WTC11 (cell line): ENCODE data around the gene KDM5B. TPM values are rescaled to one million over a fixed set of nuclear protein-coding genes. Genes with fewer than 3 reads are reported as not detected.

Experiments
- ATAC-seq: fragments of 200-7000 bp; cut with Tn5 transposase; 2 replicates; pipeline ENCODE4 v1.10.0; 2021; ENCODE audit warnings: mild to moderate bottlenecking, moderate library complexity
- CTCF ChIA-PET: fragments of 300-600 bp; sonication (Branson Sonifier 250); formaldehyde crosslinking; loops from one replicate; lab custom pipeline; 2021; ENCODE audit warnings: antibody characterized with exemption; lab: Charles Lee
- POLR2A ChIA-PET: fragments of 350-600 bp; sonication (Branson Sonifier 250); formaldehyde crosslinking; loops from one replicate; lab custom pipeline; 2021; ENCODE audit warnings: antibody characterized with exemption; lab: Charles Lee
- DNase-seq: peaks from one replicate; pipeline ENCODE4 v3.0.0; 2021; ENCODE audit warnings: low spot score
- H3K27ac Mint-ChIP-seq: 2 replicates; pipeline ENCODE4 v1.8.0; 2021; ENCODE audit warnings: mixed read lengths
- H3K27me3 Mint-ChIP-seq: 2 replicates; pipeline ENCODE4 v1.8.0; 2021; ENCODE audit warnings: low read depth, mild to moderate bottlenecking, moderate library complexity, mixed read lengths
- H3K36me3 Mint-ChIP-seq: 2 replicates; pipeline ENCODE4 v1.8.0; 2021; ENCODE audit warnings: mixed read lengths
- H3K4me1 Mint-ChIP-seq: 2 replicates; pipeline ENCODE4 v1.8.0; 2022; ENCODE audit warnings: mixed read lengths
- H3K4me3 Mint-ChIP-seq: 2 replicates; pipeline ENCODE4 v1.8.0; 2021; ENCODE audit warnings: mild to moderate bottlenecking, moderate library complexity, mixed read lengths
- H3K9me3 Mint-ChIP-seq: 2 replicates; pipeline ENCODE4 v1.8.0; 2021; ENCODE audit warnings: mixed read lengths
- AFF4 ChIP-seq: sonication (generic); formaldehyde crosslinking; IDR thresholded peaks from 2 replicates; pipeline ENCODE4 v1.8.1; 2023; ENCODE audit warnings: mild to moderate bottlenecking, missing genetic modification reagents, borderline replicate concordance
- CREM ChIP-seq: sonication (generic); formaldehyde crosslinking; IDR thresholded peaks from 2 replicates; pipeline ENCODE4 v1.8.1; 2022; ENCODE audit warnings: mild to moderate bottlenecking, missing genetic modification reagents, moderate library complexity
- E2F1 ChIP-seq: sonication (generic); formaldehyde crosslinking; IDR thresholded peaks from 2 replicates; pipeline ENCODE4 v1.8.0; 2022; ENCODE audit warnings: mild to moderate bottlenecking, missing genetic modification reagents
- EMX1 ChIP-seq: fragments of 250-450 bp; sonication (Bioruptor Pico); IDR thresholded peaks from 2 replicates; pipeline ENCODE4 v1.8.0; 2021; ENCODE audit warnings: mild to moderate bottlenecking
- HMGA2 ChIP-seq: fragments of 250-450 bp; sonication (Bioruptor Pico); IDR thresholded peaks from 2 replicates; pipeline ENCODE4 v1.4.0; 2021; ENCODE audit warnings: mild to moderate bottlenecking, moderate library complexity
- JUN ChIP-seq: sonication (generic); formaldehyde crosslinking; IDR thresholded peaks from 2 replicates; pipeline ENCODE4 v1.8.0; 2023; ENCODE audit warnings: mild to moderate bottlenecking, missing genetic modification reagents
- OVOL2 ChIP-seq: fragments of 250-450 bp; sonication (Bioruptor Pico); IDR thresholded peaks from 2 replicates; pipeline ENCODE4 v1.9.0; 2021; ENCODE audit warnings: mild to moderate bottlenecking, borderline replicate concordance
- TEAD4 ChIP-seq: sonication (generic); formaldehyde crosslinking; IDR thresholded peaks from 2 replicates; pipeline ENCODE4 v1.8.0; 2022; ENCODE audit warnings: mild to moderate bottlenecking, missing genetic modification reagents
- ZBTB43 ChIP-seq: sonication (generic); formaldehyde crosslinking; IDR thresholded peaks from 2 replicates; pipeline ENCODE4 v1.8.1; 2023; ENCODE audit warnings: mild to moderate bottlenecking, missing genetic modification reagents
- ZNF121 ChIP-seq: sonication (generic); formaldehyde crosslinking; IDR thresholded peaks from 2 replicates; pipeline ENCODE4 v1.8.0; 2023; ENCODE audit warnings: missing genetic modification reagents
- ZNF138 ChIP-seq: sonication (generic); formaldehyde crosslinking; conservative IDR thresholded peaks from 2 replicates; pipeline ENCODE4 v1.8.1; 2022; ENCODE audit warnings: mild to moderate bottlenecking, moderate library complexity, missing genetic modification reagents
- ZNF232 ChIP-seq: sonication (generic); formaldehyde crosslinking; IDR thresholded peaks from 2 replicates; pipeline ENCODE4 v1.8.0; 2022; ENCODE audit warnings: mild to moderate bottlenecking, missing genetic modification reagents
- total RNA-seq: library from RNA; stranded (reverse); gene quantifications from 3 replicates; pipeline ENCODE4 v1.2.3, GENCODE V29; 2021
- TF ChIP-seq, protein P1 (sequence below): fragments of 200-600 bp; IDR thresholded peaks from 2 replicates; pipeline ENCODE4 v1.8.0; 2022; ENCODE audit warnings: antibody characterized with exemption
- TF ChIP-seq, protein P2 (sequence below): fragments of 250-450 bp; sonication (Bioruptor Pico); IDR thresholded peaks from 2 replicates; pipeline ENCODE4 v1.9.0; 2021; ENCODE audit warnings: mild to moderate bottlenecking, borderline replicate concordance
- TF ChIP-seq, protein P3 (sequence below): sonication (generic); formaldehyde crosslinking; IDR thresholded peaks from 2 replicates; pipeline ENCODE4 v1.8.1; 2022; ENCODE audit warnings: missing genetic modification reagents, borderline replicate concordance

Gene KDM5B
- total RNA-seq, 1 experiment from 2014 or later = 222 TPM

- TF ChIP-seq AFF4 = no peak
- TF ChIP-seq EMX1 (CRISPR knock-in tag) = no peak
- no peak for TF ChIP-seq E2F1 (CRISPR knock-in tag)
Measured at GRCh38 chr1:202800742-202801141, 7.5 kb downstream of the KDM5B start (continued).

DNA sequence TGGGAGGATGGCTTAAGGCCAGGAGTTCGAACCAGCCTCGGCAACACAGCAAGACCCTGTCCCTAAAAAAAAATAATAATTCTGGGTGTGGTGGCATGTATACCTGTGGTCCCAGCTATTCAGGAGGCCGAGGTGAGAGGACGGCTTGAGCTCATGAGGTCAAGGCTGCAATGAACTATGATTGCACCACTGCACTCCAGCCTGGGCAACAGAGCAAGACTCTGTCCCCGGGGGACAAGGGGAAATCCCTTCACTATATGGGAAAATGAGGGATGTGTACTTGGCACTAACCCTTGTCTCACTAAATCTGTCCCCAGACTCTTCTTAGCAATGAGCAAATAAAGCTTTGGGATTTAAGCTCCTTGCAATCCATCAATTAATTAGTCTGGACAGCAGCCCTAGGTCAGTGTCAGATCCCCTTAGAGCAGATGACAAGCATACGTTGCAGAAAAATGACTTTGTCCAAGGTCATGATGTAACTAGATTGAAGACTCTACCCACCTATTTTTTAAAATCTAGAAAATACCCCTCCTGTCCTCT is 9.4 kb downstream of the KDM5B start:
- peaks cover 7% of the 10 kb centered on the region for H3K36me3 Mint-ChIP-seq
- CTCF ChIA-PET = interaction anchor here (1.1 kb wide), 1 partner anchor 20 kb away, joined by 3 read pairs; no protein-coding TSS in a partner anchor
- no peak for TF ChIP-seq OVOL2 (CRISPR knock-in tag)
- TF ChIP-seq, protein P1, sequence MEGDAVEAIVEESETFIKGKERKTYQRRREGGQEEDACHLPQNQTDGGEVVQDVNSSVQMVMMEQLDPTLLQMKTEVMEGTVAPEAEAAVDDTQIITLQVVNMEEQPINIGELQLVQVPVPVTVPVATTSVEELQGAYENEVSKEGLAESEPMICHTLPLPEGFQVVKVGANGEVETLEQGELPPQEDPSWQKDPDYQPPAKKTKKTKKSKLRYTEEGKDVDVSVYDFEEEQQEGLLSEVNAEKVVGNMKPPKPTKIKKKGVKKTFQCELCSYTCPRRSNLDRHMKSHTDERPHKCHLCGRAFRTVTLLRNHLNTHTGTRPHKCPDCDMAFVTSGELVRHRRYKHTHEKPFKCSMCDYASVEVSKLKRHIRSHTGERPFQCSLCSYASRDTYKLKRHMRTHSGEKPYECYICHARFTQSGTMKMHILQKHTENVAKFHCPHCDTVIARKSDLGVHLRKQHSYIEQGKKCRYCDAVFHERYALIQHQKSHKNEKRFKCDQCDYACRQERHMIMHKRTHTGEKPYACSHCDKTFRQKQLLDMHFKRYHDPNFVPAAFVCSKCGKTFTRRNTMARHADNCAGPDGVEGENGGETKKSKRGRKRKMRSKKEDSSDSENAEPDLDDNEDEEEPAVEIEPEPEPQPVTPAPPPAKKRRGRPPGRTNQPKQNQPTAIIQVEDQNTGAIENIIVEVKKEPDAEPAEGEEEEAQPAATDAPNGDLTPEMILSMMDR = no peak
- TF ChIP-seq ZNF121 (CRISPR knock-in tag) = peak; percentile 81; the same call in 1 of the 2 replicates
- TF ChIP-seq CREM (CRISPR knock-in tag) = no peak
- TF ChIP-seq HMGA2 (CRISPR knock-in tag) = no peak
- TF ChIP-seq, protein P2, sequence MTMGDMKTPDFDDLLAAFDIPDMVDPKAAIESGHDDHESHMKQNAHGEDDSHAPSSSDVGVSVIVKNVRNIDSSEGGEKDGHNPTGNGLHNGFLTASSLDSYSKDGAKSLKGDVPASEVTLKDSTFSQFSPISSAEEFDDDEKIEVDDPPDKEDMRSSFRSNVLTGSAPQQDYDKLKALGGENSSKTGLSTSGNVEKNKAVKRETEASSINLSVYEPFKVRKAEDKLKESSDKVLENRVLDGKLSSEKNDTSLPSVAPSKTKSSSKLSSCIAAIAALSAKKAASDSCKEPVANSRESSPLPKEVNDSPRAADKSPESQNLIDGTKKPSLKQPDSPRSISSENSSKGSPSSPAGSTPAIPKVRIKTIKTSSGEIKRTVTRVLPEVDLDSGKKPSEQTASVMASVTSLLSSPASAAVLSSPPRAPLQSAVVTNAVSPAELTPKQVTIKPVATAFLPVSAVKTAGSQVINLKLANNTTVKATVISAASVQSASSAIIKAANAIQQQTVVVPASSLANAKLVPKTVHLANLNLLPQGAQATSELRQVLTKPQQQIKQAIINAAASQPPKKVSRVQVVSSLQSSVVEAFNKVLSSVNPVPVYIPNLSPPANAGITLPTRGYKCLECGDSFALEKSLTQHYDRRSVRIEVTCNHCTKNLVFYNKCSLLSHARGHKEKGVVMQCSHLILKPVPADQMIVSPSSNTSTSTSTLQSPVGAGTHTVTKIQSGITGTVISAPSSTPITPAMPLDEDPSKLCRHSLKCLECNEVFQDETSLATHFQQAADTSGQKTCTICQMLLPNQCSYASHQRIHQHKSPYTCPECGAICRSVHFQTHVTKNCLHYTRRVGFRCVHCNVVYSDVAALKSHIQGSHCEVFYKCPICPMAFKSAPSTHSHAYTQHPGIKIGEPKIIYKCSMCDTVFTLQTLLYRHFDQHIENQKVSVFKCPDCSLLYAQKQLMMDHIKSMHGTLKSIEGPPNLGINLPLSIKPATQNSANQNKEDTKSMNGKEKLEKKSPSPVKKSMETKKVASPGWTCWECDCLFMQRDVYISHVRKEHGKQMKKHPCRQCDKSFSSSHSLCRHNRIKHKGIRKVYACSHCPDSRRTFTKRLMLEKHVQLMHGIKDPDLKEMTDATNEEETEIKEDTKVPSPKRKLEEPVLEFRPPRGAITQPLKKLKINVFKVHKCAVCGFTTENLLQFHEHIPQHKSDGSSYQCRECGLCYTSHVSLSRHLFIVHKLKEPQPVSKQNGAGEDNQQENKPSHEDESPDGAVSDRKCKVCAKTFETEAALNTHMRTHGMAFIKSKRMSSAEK (CRISPR knock-in tag) = no peak
- TF ChIP-seq, all 79 proteins: peak for 1
- H3K27me3 Mint-ChIP-seq = no peaks in the 10 kb centered on the region
- peaks cover 63% of the 10 kb centered on the region for H3K4me1 Mint-ChIP-seq
- H3K27ac Mint-ChIP-seq = no peak overlapping the region
- POLR2A ChIA-PET = interaction anchor here (0.9 kb wide), 1 partner anchor 12 kb away, joined by 3 read pairs; the partner anchor contains the start of gene PCAT6
- no peak for ATAC-seq
- DNase-seq = no peak
- H3K9me3 Mint-ChIP-seq = no peaks in the 10 kb centered on the region
- H3K4me3 Mint-ChIP-seq = no peak overlapping the region

DNA sequence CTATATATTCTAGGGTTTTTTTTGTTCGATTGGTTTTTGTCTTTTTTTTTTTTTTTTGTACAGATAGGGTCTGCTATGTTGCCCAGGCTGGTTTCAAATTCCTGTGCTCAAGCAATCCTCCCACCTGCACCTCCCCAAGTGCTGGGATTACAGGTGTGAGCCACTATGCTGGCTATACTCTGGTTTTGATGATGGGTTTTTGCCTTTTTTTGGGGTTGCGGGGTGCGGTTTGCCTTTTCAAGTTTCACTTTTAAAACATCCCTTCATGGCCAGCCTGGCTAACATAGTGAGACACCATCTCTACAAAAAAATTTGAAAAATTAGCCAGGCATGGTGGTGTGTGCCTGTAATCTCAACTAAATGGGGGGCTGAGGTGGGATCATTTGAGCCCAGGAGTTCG is 10.0 kb downstream of the KDM5B start:
- TF ChIP-seq ZBTB43 (CRISPR knock-in tag) = no peak
- TF ChIP-seq ZNF138 = no peak
- no peak for TF ChIP-seq JUN (CRISPR knock-in tag)
- TF ChIP-seq, protein P3, sequence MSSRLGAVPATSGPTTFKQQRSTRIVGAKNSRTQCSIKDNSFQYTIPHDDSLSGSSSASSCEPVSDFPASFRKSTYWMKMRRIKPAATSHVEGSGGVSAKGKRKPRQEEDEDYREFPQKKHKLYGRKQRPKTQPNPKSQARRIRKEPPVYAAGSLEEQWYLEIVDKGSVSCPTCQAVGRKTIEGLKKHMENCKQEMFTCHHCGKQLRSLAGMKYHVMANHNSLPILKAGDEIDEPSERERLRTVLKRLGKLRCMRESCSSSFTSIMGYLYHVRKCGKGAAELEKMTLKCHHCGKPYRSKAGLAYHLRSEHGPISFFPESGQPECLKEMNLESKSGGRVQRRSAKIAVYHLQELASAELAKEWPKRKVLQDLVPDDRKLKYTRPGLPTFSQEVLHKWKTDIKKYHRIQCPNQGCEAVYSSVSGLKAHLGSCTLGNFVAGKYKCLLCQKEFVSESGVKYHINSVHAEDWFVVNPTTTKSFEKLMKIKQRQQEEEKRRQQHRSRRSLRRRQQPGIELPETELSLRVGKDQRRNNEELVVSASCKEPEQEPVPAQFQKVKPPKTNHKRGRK (CRISPR knock-in tag) = no peak
- TF ChIP-seq TEAD4 (CRISPR knock-in tag) = no peak
- no peak for TF ChIP-seq ZNF232 (CRISPR knock-in tag)
- H3K9me3 Mint-ChIP-seq = no peaks in the 10 kb centered on the region
- ATAC-seq = no peak
- no peak overlapping the region for H3K4me3 Mint-ChIP-seq
- peaks cover 7% of the 10 kb centered on the region for H3K36me3 Mint-ChIP-seq
- peaks cover 60% of the 10 kb centered on the region for H3K4me1 Mint-ChIP-seq
- ChIA-PET CTCF (interaction anchor here (1.1 kb wide), 1 partner anchor 21 kb away, joined by 3 read pairs; no protein-coding TSS in a partner anchor), POLR2A (interaction anchor here (0.9 kb wide), 1 partner anchor 12 kb away, joined by 3 read pairs; the partner anchor contains the start of gene PCAT6)
- H3K27me3 Mint-ChIP-seq = no peaks in the 10 kb centered on the region
- no peak for DNase-seq
- H3K27ac Mint-ChIP-seq = no peak overlapping the region
